SK-N-MC (cell line): ENCODE results near the gene DDX19B.

Experiments
- EZH2 ChIP-seq: fragments of 200-600 bp; sonication (generic); IDR thresholded peaks from one replicate; pipeline ENCODE4 v1.6.1; 2017; ENCODE audit warnings: antibody characterized with exemption
- FOXP2 ChIP-seq: optimal IDR thresholded peaks from 2 replicates; pipeline ENCODE3; 2011; ENCODE audit warnings: mild to moderate bottlenecking, moderate library complexity; ENCODE audit not compliant: insufficient read depth; ENCODE audit errors: extremely low read length, control extremely low read depth
- POLR2AphosphoS5 ChIP-seq: IDR thresholded peaks from 2 replicates; pipeline ENCODE4 v1.6.1; 2012; ENCODE audit warnings: mild to moderate bottlenecking, low read depth, low read length, borderline replicate concordance

- TF ChIP-seq POLR2AphosphoS5 (no peak), EZH2 (no peak), FOXP2 (no peak)
Observed at GRCh38 chr16:70269471-70269870, 29.5 kb upstream of the DDX19B start.
